GM18508 (cell line): ENCODE data around the gene PAX7.
"Not testable (repeated sequence)": the region's sequence is repeated elsewhere in the genome, so short reads cannot be mapped to it uniquely, and the experiment has no call there.

ENCODE experiments used
- ATAC-seq: cut with Tn5 transposase; IDR thresholded peaks from one replicate; pipeline ENCODE4 v1.9.1; 2021; ENCODE audit warnings: moderate number of reproducible peaks; ENCODE audit not compliant: insufficient read depth, unreplicated experiment

The PAX7 gene

GRCh38 chr1:18630511-18631495 lies at the start of gene PAX7:
Gene PAX7 (plus strand): TSS chr1:18630846. CDS start chr1:18631604, 758 bp downstream.
- no peak for ATAC-seq

- ATAC-seq, result no peak
Observed at GRCh38 chr1:18581420-18581880, 49.2 kb upstream of the PAX7 start.

GRCh38 chr1:18582890-18583289 lies 47.8 kb upstream of the PAX7 start:
- no peak for ATAC-seq

- ATAC-seq, result no peak
Observed at GRCh38 chr1:18583326-18583941, 47.2 kb upstream of the PAX7 start.

GRCh38 chr1:18586016-18586415 lies 44.6 kb upstream of the PAX7 start:
- ATAC-seq, result not testable (repeated sequence)

- no peak for ATAC-seq
Observed at GRCh38 chr1:18588093-18588492, 42.6 kb upstream of the PAX7 start.

- no peak for ATAC-seq
Observed at GRCh38 chr1:18592368-18592767, 38.3 kb upstream of the PAX7 start.

GRCh38 chr1:18597160-18598042 lies 33.2 kb upstream of the PAX7 start:
- no peak for ATAC-seq

- no peak for ATAC-seq
Observed at GRCh38 chr1:18599086-18599485, 31.6 kb upstream of the PAX7 start.

GRCh38 chr1:18599704-18600103 lies 30.9 kb upstream of the PAX7 start:
- ATAC-seq, result no peak

GRCh38 chr1:18602533-18603211 lies 28.0 kb upstream of the PAX7 start:
- no peak for ATAC-seq

- ATAC-seq, result no peak
Observed at GRCh38 chr1:18603212-18603852, 27.3 kb upstream of the PAX7 start.

GRCh38 chr1:18606443-18607288 lies 24.0 kb upstream of the PAX7 start:
- ATAC-seq, result no peak

GRCh38 chr1:18607289-18607760 lies 23.3 kb upstream of the PAX7 start:
- ATAC-seq, result no peak

GRCh38 chr1:18608534-18608933 lies 22.1 kb upstream of the PAX7 start:
- ATAC-seq, result no peak

- no peak for ATAC-seq
Observed at GRCh38 chr1:18611311-18611710, 19.3 kb upstream of the PAX7 start.

- no peak for ATAC-seq
Observed at GRCh38 chr1:18612073-18612472, 18.6 kb upstream of the PAX7 start.

GRCh38 chr1:18614069-18614735 lies 16.4 kb upstream of the PAX7 start:
- no peak for ATAC-seq
